HEK293 (cell line): Measurements from ENCODE around the gene NOLC1.

Experiments
- FEZF1 ChIP-seq: fragments of 450-650 bp; formaldehyde crosslinking; IDR thresholded peaks from 2 replicates; pipeline ENCODE4 v1.5.1; 2016; ENCODE audit warnings: missing biosample characterization, missing genetic modification characterization
- GLIS2 ChIP-seq: fragments of 450-650 bp; formaldehyde crosslinking; IDR thresholded peaks from 2 replicates; pipeline ENCODE4 v1.5.1; 2016; ENCODE audit warnings: missing biosample characterization, missing genetic modification characterization
- HOXA7 ChIP-seq: sonication (generic); formaldehyde crosslinking; IDR thresholded peaks from 2 replicates; pipeline ENCODE4 v1.8.1; 2022; ENCODE audit warnings: missing genetic modification reagents, borderline replicate concordance
- HOXC10 ChIP-seq: sonication (generic); formaldehyde crosslinking; IDR thresholded peaks from 2 replicates; pipeline ENCODE4 v1.8.1; 2023; ENCODE audit warnings: mild to moderate bottlenecking, missing genetic modification reagents
- KLF16 ChIP-seq: fragments of 450-650 bp; formaldehyde crosslinking; IDR thresholded peaks from 2 replicates; pipeline ENCODE4 v1.5.1; 2017; ENCODE audit warnings: missing biosample characterization, missing genetic modification characterization
- OSR2 ChIP-seq: fragments of 450-650 bp; formaldehyde crosslinking; IDR thresholded peaks from 2 replicates; pipeline ENCODE4 v1.5.1; 2016; ENCODE audit warnings: missing biosample characterization, missing genetic modification characterization
- RBAK ChIP-seq: fragments of 450-650 bp; formaldehyde crosslinking; IDR thresholded peaks from 2 replicates; pipeline ENCODE4 v1.5.1; 2016; ENCODE audit warnings: missing biosample characterization, missing genetic modification characterization
- ZBTB20 ChIP-seq: fragments of 450-650 bp; formaldehyde crosslinking; IDR thresholded peaks from 2 replicates; pipeline ENCODE4 v1.5.1; 2016; ENCODE audit warnings: missing biosample characterization, missing genetic modification characterization
- ZBTB8A ChIP-seq: fragments of 450-650 bp; formaldehyde crosslinking; IDR thresholded peaks from 2 replicates; pipeline ENCODE4 v1.5.1; 2016; ENCODE audit warnings: missing biosample characterization, missing genetic modification characterization
- ZNF10 ChIP-seq: fragments of 450-650 bp; formaldehyde crosslinking; IDR thresholded peaks from 2 replicates; pipeline ENCODE4 v1.5.1; 2017; ENCODE audit warnings: missing biosample characterization, missing genetic modification characterization
- ZNF112 ChIP-seq: fragments of 450-650 bp; formaldehyde crosslinking; IDR thresholded peaks from 2 replicates; pipeline ENCODE4 v1.5.0; 2017; ENCODE audit warnings: missing biosample characterization, missing genetic modification characterization
- ZNF133 ChIP-seq: fragments of 450-650 bp; formaldehyde crosslinking; IDR thresholded peaks from 2 replicates; pipeline ENCODE4 v1.5.1; 2016; ENCODE audit warnings: missing biosample characterization, missing genetic modification characterization
- ZNF175 ChIP-seq: fragments of 450-650 bp; formaldehyde crosslinking; IDR thresholded peaks from 2 replicates; pipeline ENCODE4 v1.5.1; 2016; ENCODE audit warnings: missing biosample characterization, missing genetic modification characterization
- ZNF211 ChIP-seq: fragments of 450-650 bp; formaldehyde crosslinking; IDR thresholded peaks from 2 replicates; pipeline ENCODE4 v1.5.1; 2016; ENCODE audit warnings: low read depth, missing biosample characterization, missing genetic modification characterization
- ZNF248 ChIP-seq: fragments of 450-650 bp; formaldehyde crosslinking; IDR thresholded peaks from 2 replicates; pipeline ENCODE4 v1.5.1; 2017; ENCODE audit warnings: missing biosample characterization, missing genetic modification characterization
- ZNF266 ChIP-seq: fragments of 450-650 bp; formaldehyde crosslinking; IDR thresholded peaks from 2 replicates; pipeline ENCODE4 v1.5.1; 2016; ENCODE audit warnings: missing biosample characterization, missing genetic modification characterization, low read depth
- ZNF350 ChIP-seq: fragments of 450-650 bp; formaldehyde crosslinking; IDR thresholded peaks from 2 replicates; pipeline ENCODE4 v1.5.0; 2017; ENCODE audit warnings: missing biosample characterization, mild to moderate bottlenecking, missing genetic modification characterization
- ZNF354C ChIP-seq: fragments of 450-650 bp; formaldehyde crosslinking; IDR thresholded peaks from 2 replicates; pipeline ENCODE4 v1.5.1; 2016; ENCODE audit warnings: missing biosample characterization, missing genetic modification characterization, low read depth, borderline replicate concordance
- ZNF37A ChIP-seq: fragments of 450-650 bp; IDR thresholded peaks from 2 replicates; pipeline ENCODE4 v1.5.1; 2018; ENCODE audit warnings: missing biosample characterization, missing genetic modification characterization
- ZNF555 ChIP-seq: fragments of 450-650 bp; formaldehyde crosslinking; conservative IDR thresholded peaks from 2 replicates; pipeline ENCODE4 v1.5.1; 2017; ENCODE audit warnings: missing biosample characterization, mild to moderate bottlenecking, missing genetic modification characterization, inconsistent platforms
- ZNF623 ChIP-seq: fragments of 450-650 bp; formaldehyde crosslinking; IDR thresholded peaks from 2 replicates; pipeline ENCODE4 v1.5.1; 2016; ENCODE audit warnings: missing biosample characterization, missing genetic modification characterization
- ZNF654 ChIP-seq: fragments of 450-650 bp; formaldehyde crosslinking; IDR thresholded peaks from 2 replicates; pipeline ENCODE4 v1.5.1; 2016; ENCODE audit warnings: low read depth, missing biosample characterization, missing genetic modification characterization
- ZNF660 ChIP-seq: fragments of 450-650 bp; IDR thresholded peaks from 2 replicates; pipeline ENCODE4 v1.5.1; 2018; ENCODE audit warnings: missing biosample characterization, mild to moderate bottlenecking, missing genetic modification characterization
- ZNF701 ChIP-seq: fragments of 450-650 bp; formaldehyde crosslinking; IDR thresholded peaks from 2 replicates; pipeline ENCODE4 v1.5.1; 2016; ENCODE audit warnings: missing biosample characterization, missing genetic modification characterization
- ZNF747 ChIP-seq: fragments of 450-650 bp; formaldehyde crosslinking; IDR thresholded peaks from 2 replicates; pipeline ENCODE4 v1.5.1; 2016; ENCODE audit warnings: missing biosample characterization, missing genetic modification characterization
- ZNF76 ChIP-seq: fragments of 450-650 bp; formaldehyde crosslinking; IDR thresholded peaks from 2 replicates; pipeline ENCODE4; 2016; ENCODE audit warnings: low read depth, missing biosample characterization, missing genetic modification characterization, borderline replicate concordance
- ZNF785 ChIP-seq: fragments of 450-650 bp; formaldehyde crosslinking; IDR thresholded peaks from 2 replicates; pipeline ENCODE4 v1.5.1; 2016; ENCODE audit warnings: missing biosample characterization, missing genetic modification characterization
- ZNF830 ChIP-seq: fragments of 450-650 bp; IDR thresholded peaks from 2 replicates; pipeline ENCODE4 v1.5.0; 2018; ENCODE audit warnings: missing biosample characterization, missing genetic modification characterization, low read depth, mild to moderate bottlenecking, moderate library complexity
- TF ChIP-seq, protein P1 (sequence below): fragments of 450-650 bp; formaldehyde crosslinking; IDR thresholded peaks from 2 replicates; pipeline ENCODE4 v1.5.1; 2016; ENCODE audit warnings: missing biosample characterization, missing genetic modification characterization, borderline replicate concordance
- TF ChIP-seq, protein P2 (sequence below): fragments of 450-650 bp; formaldehyde crosslinking; IDR thresholded peaks from 2 replicates; pipeline ENCODE4 v1.5.1; 2016; ENCODE audit warnings: missing biosample characterization, missing genetic modification characterization
- TF ChIP-seq, protein P3 (sequence below): fragments of 450-650 bp; formaldehyde crosslinking; optimal IDR thresholded peaks from 2 replicates; pipeline ENCODE3; 2016; ENCODE audit warnings: missing biosample characterization, mild to moderate bottlenecking, missing genetic modification characterization
- TF ChIP-seq, protein P4 (sequence below): fragments of 450-650 bp; formaldehyde crosslinking; IDR thresholded peaks from 2 replicates; pipeline ENCODE4 v1.5.1; 2016; ENCODE audit warnings: missing biosample characterization, missing genetic modification characterization
- TF ChIP-seq, protein P5 (sequence below): fragments of 450-650 bp; formaldehyde crosslinking; IDR thresholded peaks from 2 replicates; pipeline ENCODE4 v1.5.1; 2017; ENCODE audit warnings: missing biosample characterization, missing genetic modification characterization

NOLC1 gene

DNA sequence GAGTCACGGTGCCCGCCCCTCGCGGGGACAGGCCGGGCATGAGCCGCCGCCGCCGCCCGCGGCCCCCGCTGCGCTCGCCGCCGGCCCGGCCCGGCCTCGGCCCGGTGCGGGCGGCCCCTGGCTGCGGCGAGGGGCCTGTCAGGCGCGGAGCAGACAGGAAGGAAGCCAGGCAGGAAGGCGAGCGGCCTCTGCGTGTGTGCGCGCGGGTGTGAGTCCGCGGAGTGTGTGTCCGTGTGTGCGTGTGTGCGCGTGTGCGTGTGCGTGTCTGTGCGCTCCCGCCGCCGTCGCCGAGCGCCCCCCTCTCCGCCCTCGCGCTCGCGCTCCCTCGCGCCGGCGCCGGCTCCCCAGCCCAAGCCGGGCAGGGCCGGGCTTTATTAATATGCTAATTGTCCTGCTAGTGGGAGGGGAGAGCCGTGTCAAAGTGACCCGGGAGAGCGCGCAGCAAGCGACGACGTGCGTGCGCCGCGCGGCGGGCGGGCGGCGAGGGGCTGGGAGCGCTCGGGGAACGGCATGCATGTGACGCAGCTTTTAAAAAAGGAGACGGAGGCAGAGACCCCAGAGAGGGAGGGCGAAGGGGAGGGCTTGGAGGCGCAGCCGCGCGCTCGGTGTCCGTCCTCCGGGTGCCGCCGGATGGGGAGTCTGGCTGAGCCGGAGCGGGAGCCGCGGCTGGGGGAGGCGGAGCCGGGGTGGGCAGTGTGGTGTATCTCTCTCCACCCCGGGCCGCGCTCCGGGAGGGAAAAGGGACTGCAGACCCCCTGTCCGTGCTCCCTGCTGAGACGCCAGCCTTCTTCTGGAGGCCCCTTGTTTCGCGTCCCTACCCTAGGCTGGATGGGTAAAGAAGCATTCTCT is 31.8 kb upstream of the NOLC1 start, which contains the start of gene LDB1 (continued):
- TF ChIP-seq, protein P1, sequence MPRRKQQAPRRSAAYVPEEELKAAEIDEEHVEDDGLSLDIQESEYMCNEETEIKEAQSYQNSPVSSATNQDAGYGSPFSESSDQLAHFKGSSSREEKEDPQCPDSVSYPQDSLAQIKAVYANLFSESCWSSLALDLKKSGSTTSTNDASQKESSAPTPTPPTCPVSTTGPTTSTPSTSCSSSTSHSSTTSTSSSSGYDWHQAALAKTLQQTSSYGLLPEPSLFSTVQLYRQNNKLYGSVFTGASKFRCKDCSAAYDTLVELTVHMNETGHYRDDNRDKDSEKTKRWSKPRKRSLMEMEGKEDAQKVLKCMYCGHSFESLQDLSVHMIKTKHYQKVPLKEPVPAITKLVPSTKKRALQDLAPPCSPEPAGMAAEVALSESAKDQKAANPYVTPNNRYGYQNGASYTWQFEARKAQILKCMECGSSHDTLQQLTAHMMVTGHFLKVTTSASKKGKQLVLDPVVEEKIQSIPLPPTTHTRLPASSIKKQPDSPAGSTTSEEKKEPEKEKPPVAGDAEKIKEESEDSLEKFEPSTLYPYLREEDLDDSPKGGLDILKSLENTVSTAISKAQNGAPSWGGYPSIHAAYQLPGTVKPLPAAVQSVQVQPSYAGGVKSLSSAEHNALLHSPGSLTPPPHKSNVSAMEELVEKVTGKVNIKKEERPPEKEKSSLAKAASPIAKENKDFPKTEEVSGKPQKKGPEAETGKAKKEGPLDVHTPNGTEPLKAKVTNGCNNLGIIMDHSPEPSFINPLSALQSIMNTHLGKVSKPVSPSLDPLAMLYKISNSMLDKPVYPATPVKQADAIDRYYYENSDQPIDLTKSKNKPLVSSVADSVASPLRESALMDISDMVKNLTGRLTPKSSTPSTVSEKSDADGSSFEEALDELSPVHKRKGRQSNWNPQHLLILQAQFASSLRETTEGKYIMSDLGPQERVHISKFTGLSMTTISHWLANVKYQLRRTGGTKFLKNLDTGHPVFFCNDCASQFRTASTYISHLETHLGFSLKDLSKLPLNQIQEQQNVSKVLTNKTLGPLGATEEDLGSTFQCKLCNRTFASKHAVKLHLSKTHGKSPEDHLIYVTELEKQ, result no peak
- TF ChIP-seq ZNF555 (tag by site-specific recombination), result no peak
- TF ChIP-seq FEZF1 (tag by site-specific recombination), result no peak; the same call in 1 of the 2 replicates
- 0 out of 2 replicates have a peak, but pooled peaks have one; percentile 40 for TF ChIP-seq ZNF76
- no peak for TF ChIP-seq ZNF747 (tag by site-specific recombination)
- TF ChIP-seq ZNF37A (tag by site-specific recombination), result no peak
- TF ChIP-seq, protein P2, sequence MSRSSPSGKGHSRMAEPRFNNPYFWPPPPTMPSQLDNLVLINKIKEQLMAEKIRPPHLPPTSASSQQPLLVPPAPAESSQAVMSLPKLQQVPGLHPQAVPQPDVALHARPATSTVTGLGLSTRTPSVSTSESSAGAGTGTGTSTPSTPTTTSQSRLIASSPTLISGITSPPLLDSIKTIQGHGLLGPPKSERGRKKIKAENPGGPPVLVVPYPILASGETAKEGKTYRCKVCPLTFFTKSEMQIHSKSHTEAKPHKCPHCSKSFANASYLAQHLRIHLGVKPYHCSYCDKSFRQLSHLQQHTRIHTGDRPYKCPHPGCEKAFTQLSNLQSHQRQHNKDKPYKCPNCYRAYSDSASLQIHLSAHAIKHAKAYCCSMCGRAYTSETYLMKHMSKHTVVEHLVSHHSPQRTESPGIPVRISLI, result no peak
- no peak for TF ChIP-seq ZNF10 (tag by site-specific recombination)
- TF ChIP-seq ZNF112 (tag by site-specific recombination), result no peak
- TF ChIP-seq HOXC10, result no peak
- no peak for TF ChIP-seq ZNF354C
- TF ChIP-seq ZNF701 (tag by site-specific recombination), result no peak
- TF ChIP-seq, protein P3, sequence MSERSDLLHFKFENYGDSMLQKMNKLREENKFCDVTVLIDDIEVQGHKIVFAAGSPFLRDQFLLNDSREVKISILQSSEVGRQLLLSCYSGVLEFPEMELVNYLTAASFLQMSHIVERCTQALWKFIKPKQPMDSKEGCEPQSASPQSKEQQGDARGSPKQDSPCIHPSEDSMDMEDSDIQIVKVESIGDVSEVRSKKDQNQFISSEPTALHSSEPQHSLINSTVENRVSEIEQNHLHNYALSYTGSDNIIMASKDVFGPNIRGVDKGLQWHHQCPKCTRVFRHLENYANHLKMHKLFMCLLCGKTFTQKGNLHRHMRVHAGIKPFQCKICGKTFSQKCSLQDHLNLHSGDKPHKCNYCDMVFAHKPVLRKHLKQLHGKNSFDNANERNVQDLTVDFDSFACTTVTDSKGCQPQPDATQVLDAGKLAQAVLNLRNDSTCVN (tag by site-specific recombination), result peak; percentile 89
- TF ChIP-seq ZNF175 (tag by site-specific recombination), result no peak
- TF ChIP-seq, protein P4, sequence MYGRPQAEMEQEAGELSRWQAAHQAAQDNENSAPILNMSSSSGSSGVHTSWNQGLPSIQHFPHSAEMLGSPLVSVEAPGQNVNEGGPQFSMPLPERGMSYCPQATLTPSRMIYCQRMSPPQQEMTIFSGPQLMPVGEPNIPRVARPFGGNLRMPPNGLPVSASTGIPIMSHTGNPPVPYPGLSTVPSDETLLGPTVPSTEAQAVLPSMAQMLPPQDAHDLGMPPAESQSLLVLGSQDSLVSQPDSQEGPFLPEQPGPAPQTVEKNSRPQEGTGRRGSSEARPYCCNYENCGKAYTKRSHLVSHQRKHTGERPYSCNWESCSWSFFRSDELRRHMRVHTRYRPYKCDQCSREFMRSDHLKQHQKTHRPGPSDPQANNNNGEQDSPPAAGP (tag by site-specific recombination), result peak; percentile 65; the same call in 1 of the 2 replicates
- TF ChIP-seq ZNF266 (tag by site-specific recombination), result no peak
- no peak for TF ChIP-seq ZNF785 (tag by site-specific recombination)
- TF ChIP-seq OSR2, result no peak
- TF ChIP-seq, protein P5, sequence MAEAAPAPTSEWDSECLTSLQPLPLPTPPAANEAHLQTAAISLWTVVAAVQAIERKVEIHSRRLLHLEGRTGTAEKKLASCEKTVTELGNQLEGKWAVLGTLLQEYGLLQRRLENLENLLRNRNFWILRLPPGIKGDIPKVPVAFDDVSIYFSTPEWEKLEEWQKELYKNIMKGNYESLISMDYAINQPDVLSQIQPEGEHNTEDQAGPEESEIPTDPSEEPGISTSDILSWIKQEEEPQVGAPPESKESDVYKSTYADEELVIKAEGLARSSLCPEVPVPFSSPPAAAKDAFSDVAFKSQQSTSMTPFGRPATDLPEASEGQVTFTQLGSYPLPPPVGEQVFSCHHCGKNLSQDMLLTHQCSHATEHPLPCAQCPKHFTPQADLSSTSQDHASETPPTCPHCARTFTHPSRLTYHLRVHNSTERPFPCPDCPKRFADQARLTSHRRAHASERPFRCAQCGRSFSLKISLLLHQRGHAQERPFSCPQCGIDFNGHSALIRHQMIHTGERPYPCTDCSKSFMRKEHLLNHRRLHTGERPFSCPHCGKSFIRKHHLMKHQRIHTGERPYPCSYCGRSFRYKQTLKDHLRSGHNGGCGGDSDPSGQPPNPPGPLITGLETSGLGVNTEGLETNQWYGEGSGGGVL (tag by site-specific recombination), result peak; percentile 84
- peak; percentile 17; the same call in 1 of the 2 replicates for TF ChIP-seq KLF16 (tag by site-specific recombination)
- no peak for TF ChIP-seq RBAK (tag by site-specific recombination)
- no peak for TF ChIP-seq ZNF133
- TF ChIP-seq ZBTB8A (tag by site-specific recombination), result peak; percentile 27; the same call in 1 of the 2 replicates
- no peak for TF ChIP-seq ZNF350 (tag by site-specific recombination)
- no peak for TF ChIP-seq ZNF830
- no peak for TF ChIP-seq ZNF654 (tag by site-specific recombination)
- peak; percentile 68; the same call in 1 of the 2 replicates for TF ChIP-seq ZNF660 (tag by site-specific recombination)
- TF ChIP-seq HOXA7 (CRISPR knock-in tag), result no peak
- peak; percentile 82 for TF ChIP-seq ZBTB20 (tag by site-specific recombination)
- TF ChIP-seq ZNF623, result no peak
- TF ChIP-seq GLIS2 (tag by site-specific recombination), result peak; percentile 82
- TF ChIP-seq ZNF211 (tag by site-specific recombination), result no peak
- TF ChIP-seq ZNF248 (tag by site-specific recombination), result no peak
